DMS114 treated with DMSO at 0.1 percent for 48 hours (cell line): ENCODE measurements around the gene STK24.
"Not testable (repeated sequence)": the region's sequence is repeated elsewhere in the genome, so short reads cannot be mapped to it uniquely, and the experiment has no call there.

Experiments used
- DNase-seq: peaks from one replicate; lab custom pipeline; 2025; ENCODE audit not compliant: unreplicated experiment; lab: John Stamatoyannopoulos, UW

The STK24 gene

DNA sequence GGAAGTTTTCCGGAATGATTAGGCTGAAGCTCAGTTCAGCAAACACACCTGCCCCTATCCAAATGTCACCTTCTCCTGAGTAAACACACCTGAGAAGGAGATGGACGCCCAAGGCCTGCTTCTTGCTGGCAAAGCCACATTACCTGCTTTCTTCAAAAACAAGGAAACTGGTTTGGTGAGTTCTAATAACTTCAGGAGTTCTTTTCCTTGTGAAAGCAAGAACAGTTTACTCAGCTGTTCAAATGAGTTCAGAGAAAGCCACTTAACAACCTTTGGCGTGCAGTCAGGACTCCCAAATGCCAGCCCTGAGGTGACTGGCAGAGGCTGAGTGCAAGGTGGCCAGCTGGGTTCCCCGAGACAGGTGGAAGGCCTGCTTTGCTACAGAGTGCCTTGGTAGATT is 160.5 kb downstream of the STK24 start:
- DNase-seq = no peak

DNA sequence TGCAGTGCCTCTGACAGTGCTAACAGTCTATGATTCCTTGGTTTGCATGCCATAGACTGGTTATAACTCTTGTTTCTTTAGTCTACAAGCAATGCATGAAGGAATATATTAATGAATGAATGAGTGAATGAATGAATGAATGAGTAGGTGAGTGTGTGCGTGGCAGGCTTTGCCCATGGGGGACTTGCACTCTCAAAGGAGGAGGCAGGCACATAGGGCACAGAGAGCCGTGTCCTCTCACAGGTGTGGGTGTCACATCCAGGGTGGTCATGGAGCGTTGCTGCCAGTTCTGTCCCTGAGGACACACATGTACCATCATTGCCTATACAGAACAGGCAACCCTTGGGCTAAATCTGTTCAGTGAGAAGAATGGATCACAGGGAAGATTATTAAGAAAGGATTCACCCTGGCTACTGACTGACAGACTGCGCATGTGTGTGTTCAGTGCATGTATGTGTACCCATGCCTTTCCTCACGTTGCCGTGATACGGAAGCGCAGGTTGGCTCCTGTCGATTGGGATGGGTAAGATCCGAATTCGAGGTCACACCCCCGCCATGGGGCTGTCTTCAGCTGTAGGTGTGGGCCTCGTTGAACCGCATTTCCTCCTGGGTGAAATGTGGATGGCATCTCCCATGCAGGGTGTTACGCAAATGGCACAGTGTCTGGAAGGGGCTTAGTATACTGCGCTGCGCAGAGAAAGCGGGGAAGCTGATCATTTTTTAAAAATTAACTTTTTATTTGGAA is 161.4 kb downstream of the STK24 start:
- no peak for DNase-seq

DNA sequence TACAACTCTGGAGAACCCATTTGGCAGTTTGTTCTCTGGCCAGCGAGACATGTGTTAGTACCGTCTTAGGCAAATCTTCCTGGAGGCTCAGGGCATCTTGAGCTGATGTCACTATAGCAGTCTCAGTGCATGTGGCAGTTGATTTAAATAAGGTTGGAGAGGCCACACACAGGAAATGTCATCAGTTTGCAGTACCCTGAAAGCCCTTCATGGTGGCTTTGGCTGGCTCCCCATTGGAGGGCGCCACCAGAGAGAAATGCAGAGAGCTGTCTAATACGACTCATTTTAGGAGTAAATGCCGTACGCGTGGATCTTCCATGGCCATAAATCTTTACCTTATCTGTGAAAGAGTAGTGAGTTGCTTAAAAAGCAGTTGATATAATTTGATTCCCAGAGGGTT is 163.1 kb downstream of the STK24 start:
- DNase-seq = no peak

DNA sequence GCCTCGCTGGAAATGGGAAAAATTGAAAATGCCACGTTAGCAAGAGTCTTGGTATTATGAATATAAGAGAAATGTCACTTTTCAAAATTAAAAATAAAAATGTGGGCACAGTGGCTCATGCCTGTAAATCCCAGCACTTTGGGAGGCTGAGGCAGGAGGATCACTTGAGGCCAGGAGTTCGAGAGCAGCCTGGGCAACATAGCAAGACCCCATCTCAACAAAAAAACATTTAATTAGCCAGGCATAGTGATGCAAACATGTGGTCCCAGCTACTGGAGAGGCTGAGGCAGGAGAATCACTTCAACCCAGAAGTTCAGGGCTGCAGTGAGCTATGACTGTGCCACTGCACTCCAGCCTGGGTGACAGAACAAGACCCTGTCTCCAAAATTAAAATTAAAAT is 163.6 kb downstream of the STK24 start:
- not testable (repeated sequence) for DNase-seq

DNA sequence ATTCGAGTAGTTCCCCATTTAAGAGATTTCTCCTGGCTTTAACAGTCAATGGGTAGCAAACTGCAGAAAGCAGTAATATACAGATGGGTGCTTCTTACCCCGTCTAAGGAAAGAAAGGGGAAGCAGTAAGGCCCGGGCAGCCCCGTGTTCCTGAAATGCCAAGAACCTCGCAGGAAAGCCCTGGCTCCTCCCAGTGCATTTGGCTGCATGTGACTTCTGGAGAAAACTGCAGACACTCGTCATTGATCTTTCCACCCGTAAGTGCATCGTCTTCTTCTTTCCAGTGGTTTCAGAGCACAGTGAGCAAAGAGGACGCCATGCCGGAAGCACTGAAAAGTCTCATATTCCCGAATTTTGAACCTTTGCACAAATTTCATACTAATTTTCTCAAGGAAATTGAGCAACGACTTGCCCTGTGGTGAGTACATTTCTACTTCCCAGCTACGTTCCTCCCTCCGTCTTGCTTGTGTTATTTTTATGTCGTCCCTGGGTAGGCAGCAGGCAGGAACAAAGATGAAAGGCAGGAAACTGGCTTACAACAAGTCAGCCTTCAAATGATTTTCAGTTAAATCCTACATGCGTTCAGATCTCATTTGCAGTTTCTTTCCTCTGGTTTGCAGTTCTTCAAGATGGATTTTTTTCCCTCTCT is 165.2 kb downstream of the STK24 start:
- no peak for DNase-seq

DNA sequence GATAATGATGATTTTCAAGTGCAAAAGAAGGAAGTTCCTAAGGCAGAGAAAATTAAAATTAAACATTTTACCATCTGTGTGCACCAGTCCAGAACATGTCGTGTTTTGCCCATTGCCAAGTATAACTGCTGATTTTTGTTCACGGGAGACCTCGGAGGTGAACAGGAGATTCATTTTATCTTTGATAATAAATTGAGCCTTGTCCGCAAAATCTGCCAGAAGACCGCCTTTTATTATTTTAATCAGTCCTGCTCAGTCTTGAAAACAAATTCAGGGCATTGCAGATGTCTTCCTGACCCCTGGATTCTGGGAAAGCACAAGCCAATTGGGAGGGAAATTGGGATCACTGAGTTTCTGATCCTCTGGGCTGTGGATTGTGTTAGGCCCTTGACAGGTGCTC is 165.9 kb downstream of the STK24 start:
- DNase-seq = no peak

DNA sequence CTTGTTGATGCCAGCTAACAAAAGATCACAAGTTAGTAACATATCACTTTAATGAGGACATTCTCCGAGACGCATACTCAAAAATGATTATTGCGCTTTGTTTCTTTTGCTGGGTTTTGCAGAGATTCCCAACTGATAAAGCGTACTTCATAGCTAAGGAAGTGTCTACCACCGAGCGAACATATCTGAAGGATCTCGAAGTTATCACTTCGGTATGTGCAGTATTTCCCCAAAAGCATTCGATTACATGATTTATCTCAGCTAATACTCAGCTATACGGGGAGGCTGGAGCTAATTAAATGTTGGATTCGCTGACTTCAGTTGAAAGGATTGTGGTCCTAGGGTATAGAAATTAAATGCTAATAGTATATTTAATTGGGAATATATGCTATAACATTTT is 166.3 kb downstream of the STK24 start:
- no peak for DNase-seq

DNA sequence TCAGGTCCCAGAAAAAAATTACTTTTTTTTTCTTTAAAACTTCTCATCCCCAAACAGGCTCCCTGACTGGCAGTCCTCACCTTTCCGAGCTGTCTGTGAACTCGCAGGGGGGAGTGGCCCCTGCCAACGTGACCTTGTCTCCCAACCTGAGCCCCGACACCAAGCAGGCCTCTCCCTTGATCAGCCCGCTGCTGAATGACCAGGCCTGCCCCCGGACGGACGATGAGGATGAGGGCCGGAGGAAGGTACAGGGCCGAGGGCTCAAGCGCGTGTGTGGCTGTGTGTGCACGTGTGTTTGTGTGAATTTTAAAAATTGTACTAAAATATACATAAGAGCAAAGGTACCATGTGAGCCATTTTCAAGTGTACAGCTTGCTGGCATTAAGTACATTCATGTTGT is 167.6 kb downstream of the STK24 start:
- DNase-seq = no peak

DNA sequence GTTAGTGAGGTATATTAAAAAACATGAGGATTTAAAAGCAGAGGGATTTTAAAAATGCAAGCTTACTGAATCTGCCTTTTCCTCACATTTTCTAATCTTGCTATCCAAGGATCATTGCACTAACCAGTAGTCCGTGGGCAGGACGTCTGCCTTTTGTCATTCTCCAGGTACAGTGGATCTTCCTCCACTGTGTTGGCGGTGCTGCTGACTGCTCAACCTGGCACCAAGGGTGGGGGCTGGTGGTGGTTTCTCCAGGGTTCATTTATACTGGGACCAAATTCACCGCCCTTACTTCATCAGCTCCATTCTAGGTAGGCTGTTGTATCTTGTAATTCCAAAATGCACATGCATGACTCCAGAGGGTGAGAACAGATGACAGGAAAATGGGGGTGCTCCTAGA is 169.3 kb downstream of the STK24 start:
- no peak for DNase-seq

DNA sequence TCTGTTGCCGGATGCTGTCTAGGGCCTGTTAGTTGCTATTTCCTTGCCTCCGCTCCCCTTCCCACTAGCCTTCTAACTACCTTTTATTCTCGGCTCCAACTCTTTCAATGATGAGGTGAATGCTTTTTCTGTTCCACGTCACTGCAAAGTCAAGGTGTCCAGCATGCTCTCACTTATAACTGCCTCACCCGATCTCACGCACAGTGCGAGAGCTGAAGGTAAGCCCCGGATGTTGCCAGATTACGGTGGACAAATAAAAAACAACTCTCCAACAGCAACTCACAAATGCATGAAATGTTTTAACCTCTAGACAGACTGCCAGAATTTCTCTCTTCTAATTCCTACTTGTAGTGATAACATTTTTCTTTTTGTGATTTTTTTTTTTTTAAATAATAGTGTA is 169.9 kb downstream of the STK24 start:
- no peak for DNase-seq

DNA sequence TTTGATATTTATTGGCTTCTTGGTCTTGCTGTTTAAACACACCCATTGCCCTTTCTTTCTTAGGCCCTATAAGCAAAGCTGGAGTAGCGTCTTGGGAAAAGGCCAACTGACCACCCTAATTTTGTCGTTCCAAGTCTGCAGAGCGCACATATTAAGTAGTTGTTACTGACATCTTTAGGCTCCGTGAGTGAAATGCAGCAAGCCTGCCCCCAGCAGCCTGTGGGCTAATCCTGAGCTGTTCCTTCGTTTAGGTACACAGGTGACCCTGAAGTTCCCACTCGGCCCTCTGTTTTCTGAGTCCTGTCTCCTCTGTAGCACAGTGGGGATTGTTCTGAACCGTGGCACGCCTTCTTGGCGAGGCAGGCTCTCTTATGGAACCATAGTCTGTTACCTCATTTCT is 170.5 kb downstream of the STK24 start:
- DNase-seq = no peak

DNA sequence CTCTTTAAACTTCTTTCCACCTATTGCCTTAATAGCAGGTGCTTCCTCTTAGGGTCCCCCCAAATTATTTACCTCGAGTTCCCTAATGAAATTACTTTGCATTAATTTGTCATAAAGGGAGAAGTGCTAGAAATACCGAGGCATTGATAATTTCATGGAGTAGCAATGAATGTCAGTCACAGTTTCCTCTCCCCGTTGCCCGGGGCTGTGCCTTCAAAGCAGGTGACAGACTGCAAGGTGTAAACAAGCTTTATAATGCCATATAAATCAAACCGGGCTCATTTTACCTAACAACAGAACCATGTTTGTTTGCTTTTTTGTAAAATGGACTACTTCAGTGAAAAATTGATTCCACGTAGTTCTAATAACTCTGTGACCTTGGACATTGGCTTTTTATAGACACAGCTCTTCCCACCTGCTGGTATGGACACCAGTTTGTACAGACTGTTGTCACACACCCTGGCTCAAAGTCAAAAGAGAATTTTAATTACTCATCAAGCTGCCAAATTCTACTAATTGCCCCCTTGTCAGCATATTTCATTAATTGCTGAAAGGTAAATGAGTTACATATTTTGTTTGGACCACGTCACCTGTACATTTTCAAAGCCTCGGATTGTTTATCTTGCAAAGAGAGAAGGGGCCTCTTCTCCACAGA is 171.1 kb downstream of the STK24 start:
- no peak for DNase-seq

DNA sequence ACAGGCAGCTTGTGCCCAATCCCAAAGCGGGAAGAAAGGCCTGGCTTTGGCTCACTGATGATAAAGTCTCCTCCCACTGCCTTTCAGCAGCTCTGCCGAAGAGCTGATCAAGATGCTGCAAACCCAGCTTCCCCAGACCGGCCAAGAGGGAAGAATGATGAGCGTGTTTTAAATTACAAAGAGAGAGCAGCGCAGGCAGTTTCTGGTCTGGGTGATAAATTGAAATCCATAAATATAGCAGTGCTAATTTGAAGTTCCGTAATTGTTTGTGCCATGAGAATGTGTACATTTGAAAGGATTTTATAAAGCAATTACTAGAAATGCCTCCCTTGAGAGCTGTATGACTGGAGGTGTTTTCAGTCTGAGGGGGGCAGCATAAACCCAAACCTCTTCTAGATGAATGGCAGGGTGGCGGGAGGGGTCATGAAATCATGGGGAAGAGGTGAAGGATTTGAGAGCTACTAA is 171.8 kb downstream of the STK24 start:
- no peak for DNase-seq

DNA sequence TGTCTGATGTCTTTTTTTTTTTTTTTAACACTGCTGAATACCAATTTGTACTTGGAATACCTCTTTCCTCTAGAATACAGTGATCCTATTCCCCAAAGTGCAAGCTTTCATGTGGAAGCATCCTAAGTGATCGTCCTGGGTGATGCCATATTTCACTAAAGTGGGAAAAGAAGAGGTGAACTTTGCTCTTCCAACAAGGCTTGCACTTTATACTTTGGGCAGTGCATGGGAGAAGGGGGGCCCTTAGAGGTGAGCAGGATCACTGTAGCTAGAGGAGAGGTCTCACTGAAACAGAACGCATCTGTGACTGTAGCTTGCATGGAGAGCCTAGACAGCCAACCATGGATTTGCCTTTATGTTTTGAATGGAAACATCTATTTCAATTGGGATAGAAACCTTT is 173.8 kb downstream of the STK24 start:
- no peak for DNase-seq

DNA sequence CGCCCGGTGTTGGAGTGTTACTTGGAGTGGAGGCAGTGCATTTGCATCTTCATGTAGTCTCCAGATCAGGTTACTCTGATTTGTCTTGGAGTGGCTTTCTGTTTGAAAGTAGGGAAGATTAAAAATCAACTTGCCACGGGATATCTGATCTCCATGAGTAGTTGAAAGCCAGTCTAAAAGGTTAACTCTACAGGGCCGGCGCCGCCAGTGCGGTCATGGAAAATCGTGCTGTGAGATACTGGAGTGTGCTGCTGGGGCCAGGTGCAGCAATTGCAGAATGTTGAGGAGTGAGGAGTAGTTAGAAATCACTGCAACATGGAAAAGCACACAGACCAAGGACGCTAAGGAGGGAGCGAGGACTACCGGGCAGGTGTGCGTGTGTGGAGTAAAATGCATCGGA is 175.0 kb downstream of the STK24 start:
- DNase-seq = no peak

DNA sequence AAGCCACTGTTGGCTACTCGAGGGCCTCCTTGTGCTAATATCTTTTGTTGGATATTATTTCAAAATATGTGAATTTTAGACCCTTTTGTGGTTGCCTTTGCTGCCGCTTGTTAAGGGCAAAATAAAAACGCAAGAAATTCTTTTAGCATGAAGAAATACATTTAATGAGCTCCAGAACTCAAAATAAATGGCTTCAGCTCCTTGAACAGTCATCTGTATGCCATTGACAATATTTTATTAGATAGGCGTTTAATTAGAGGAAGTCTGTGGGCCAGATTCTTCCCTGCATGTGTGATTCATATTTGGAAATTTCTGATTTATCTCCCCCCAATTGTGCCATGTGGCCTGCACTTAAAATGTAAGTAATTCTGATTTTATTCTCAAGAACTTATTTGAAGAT is 177.2 kb downstream of the STK24 start:
- no peak for DNase-seq

DNA sequence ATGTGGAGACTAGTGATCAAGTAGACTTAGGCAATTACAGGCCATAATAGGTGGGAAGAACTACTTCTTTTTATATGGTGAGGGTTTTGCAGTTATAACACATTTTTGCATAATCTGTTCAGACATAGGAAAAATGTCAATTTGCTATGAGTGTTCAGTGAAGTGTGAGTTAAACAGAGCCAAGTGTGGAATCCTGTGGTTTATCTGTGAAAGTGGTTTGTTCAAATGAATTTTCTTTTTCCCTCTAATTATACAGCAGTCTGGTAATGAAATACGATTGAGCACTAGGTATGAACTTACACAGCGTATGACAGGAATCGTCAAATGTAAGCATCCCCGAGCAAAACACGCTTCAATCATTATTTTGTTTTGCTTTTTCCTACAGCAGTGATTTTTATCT is 178.3 kb downstream of the STK24 start:
- no peak for DNase-seq

DNA sequence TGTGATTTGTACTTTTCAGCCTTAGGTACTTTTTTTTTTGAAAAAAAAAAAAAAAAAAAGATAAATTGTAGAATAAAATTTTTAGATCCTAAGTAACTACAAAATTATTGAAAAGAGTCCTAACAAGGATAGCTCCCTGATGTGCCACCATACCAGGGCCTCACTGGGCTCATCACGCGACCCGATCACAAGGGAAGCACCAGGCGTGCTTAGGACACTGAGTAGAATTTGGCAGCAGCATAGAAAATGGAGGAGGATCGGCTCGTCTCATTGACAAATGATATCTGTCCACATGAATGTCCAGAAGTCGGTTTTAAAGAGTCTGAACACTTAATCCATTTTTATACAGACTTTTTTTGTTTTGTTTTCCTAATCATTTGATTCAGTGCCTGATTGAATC is 179.0 kb downstream of the STK24 start:
- DNase-seq = no peak

DNA sequence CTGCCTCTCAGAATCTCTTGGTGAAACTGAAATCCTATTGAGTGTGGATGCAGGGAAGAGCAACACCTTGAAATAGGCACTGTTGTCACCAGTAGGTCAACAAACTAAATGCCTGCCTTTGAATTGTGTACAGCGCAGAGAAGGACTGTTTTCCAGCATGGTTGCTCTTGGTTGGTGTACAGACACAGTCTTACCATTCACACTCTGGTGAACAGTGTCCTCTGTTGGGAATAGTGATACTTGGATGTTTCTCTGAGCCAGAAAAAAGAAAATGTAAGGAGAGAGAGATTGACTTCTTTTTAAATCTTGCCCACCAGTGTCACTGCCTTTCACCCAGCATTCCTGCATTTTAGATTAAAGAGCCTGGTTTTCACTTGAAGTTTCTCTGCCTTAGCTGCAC is 179.7 kb downstream of the STK24 start:
- no peak for DNase-seq

DNA sequence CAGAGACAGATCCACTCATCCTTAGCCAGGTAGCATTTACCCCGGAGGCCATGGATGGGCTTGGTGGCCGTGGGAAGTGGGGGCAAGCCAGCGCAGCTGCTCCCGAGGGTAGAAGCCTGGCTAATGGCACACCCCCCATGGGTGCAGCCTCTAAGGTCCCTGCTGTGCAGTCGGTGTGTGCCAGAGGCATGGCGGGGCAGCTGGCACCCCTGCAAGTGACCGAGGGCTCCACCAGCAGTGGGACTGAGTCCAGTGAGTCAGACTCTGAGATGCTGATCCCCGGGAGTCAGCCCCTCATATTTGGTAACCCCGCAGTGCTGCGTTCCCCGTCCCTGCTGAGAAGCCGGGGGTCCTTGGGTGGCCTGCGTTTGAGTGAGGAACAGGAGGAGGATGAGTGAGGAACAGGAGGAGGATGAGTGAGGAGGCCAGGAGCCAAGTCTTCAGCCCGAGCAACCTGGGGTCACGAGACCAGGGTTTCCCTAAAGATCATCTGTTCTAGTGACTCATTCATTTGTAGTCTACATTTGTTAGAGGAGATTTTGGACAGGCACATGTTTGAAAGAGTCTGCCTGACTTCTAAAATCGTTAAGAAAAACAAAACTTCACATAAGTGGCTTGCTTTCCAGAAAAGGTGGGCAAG is 180.7 kb downstream of the STK24 start:
- DNase-seq = no peak
